HepG2 (cell line): ENCODE data around the gene SYT7. TPM values are rescaled to one million over a fixed set of nuclear protein-coding genes. Genes with fewer than 3 reads are reported as not detected.

Experiments
- ATAC-seq: fragments of 200-7000 bp; cut with Tn5 transposase; 3 replicates; pipeline ENCODE4 v1.9.1; 2020; ENCODE audit warnings: mild to moderate bottlenecking, moderate library complexity
- BruUV-seq: library from RNA; stranded (reverse); fragments of 400-500 nt; replicated peaks from 2 replicates; lab custom pipeline; 2021; lab: Mats Ljungman, UMichigan
- CTCF ChIA-PET: fragments of 300-600 bp; formaldehyde crosslinking; extraction: SDS; loops from one replicate; lab custom pipeline; 2021; ENCODE audit warnings: low total read pairs, inconsistent platforms, low intra/inter-chr PET ratio; lab: Yijun Ruan, JAX
- POLR2A ChIA-PET: fragments of 350-600 bp; sonication (Branson Sonifier 250); formaldehyde crosslinking; loops from one replicate; lab custom pipeline; 2020; ENCODE audit warnings: antibody characterized with exemption, inconsistent platforms; lab: Yijun Ruan, JAX
- DNase-seq: peaks from one replicate; pipeline ENCODE4 v3.0.0-alpha.2; 2015; ENCODE audit warnings: low spot score
- FAIRE-seq: peaks from 3 replicates; lab custom pipeline; 2011; peaks lifted over from hg19 to GRCh38; lab: Jason Lieb, UNC
- H2AFZ ChIP-seq: one replicate; pipeline ENCODE4 v1.6.1; 2011; ENCODE audit warnings: low read length, inconsistent platforms
- H3K27ac ChIP-seq: fragments of 300-600 bp; 3 replicates; pipeline ENCODE4 v1.8.0; 2011; ENCODE audit warnings: mixed run types, mild to moderate bottlenecking, mixed read lengths, low read length, inconsistent platforms; ENCODE audit not compliant: insufficient read depth; ENCODE audit errors: extremely low read length
- H3K27me3 ChIP-seq, 2 experiments: fragments of 200-600 bp in 1 of 2; 2 replicates in 1 of 2; 3 replicates in 1 of 2; pipeline versions ENCODE4 v1.6.0 to v1.8.0; 2011; ENCODE audit warnings: low read length in 2 of 2, mild to moderate bottlenecking in 2 of 2, moderate library complexity in 2 of 2, inconsistent platforms in 1 of 2; ENCODE audit not compliant: insufficient read depth in 2 of 2, control insufficient read depth in 1 of 2
- H3K36me3 ChIP-seq, 2 experiments: fragments of 200-600 bp in 1 of 2; replicated peaks in 1 of 2; 2 replicates in 1 of 2; 3 replicates in 1 of 2; pipeline versions ENCODE4 v1.5.1 to v1.8.0; 2011; ENCODE audit warnings: low read length in 2 of 2, inconsistent platforms in 1 of 2; ENCODE audit not compliant: insufficient read depth in 2 of 2, control insufficient read depth in 1 of 2
- H3K4me1 ChIP-seq: 2 replicates; pipeline ENCODE4 v1.5.1; 2012; ENCODE audit warnings: low read length, inconsistent platforms; ENCODE audit not compliant: insufficient read depth
- H3K4me2 ChIP-seq: 2 replicates; pipeline ENCODE4 v1.6.0; 2011; ENCODE audit warnings: low read depth, low read length, inconsistent platforms
- H3K4me3 ChIP-seq, 3 experiments: fragments of 200-600 bp in 1 of 3; sonication (generic), shearing (Covaris generic) in 1 of 3; replicated peaks in 1 of 3; 2 replicates each; pipeline ENCODE4 v1.5.1; 2011 to 2016; ENCODE audit warnings: low read length in 3 of 3, inconsistent platforms in 2 of 3, low read depth in 2 of 3, mild to moderate bottlenecking in 2 of 3, control low read depth in 1 of 3, mixed read lengths in 1 of 3; ENCODE audit not compliant: insufficient read depth in 1 of 3
- H3K79me2 ChIP-seq: one replicate; pipeline ENCODE4 v1.6.1; 2011; ENCODE audit warnings: low read length, inconsistent platforms; ENCODE audit not compliant: insufficient read depth
- H3K9ac ChIP-seq: 2 replicates; pipeline ENCODE4 v1.6.0; 2011; ENCODE audit warnings: mild to moderate bottlenecking, low read depth, low read length, inconsistent platforms; ENCODE audit not compliant: insufficient read depth
- H3K9me3 ChIP-seq: 2 replicates; pipeline ENCODE4 v1.5.1; 2012; ENCODE audit warnings: mild to moderate bottlenecking, low read length
- H4K20me1 ChIP-seq: 2 replicates; pipeline ENCODE4 v1.6.0; 2011; ENCODE audit warnings: inconsistent platforms, mild to moderate bottlenecking, low read length, moderate library complexity; ENCODE audit not compliant: insufficient read depth
- ARID2 ChIP-seq: sonication (generic); formaldehyde crosslinking; IDR thresholded peaks from 2 replicates; pipeline ENCODE4 v1.8.1; 2022; ENCODE audit warnings: mild to moderate bottlenecking, missing genetic modification reagents, borderline replicate concordance
- BHLHE40 ChIP-seq: IDR thresholded peaks from 2 replicates; pipeline ENCODE4 v1.6.1; 2011; ENCODE audit warnings: low read length, improper control_type of control experiment
- CEBPG ChIP-seq: IDR thresholded peaks from 2 replicates; pipeline ENCODE4 v1.6.1; 2016
- CREB1 ChIP-seq, 2 experiments: fragments of 450-650 bp in 1 of 2; IDR thresholded peaks; 2 replicates each; pipeline ENCODE4 v1.6.1; 2016 to 2017; ENCODE audit warnings: control low read depth in 1 of 2, mild to moderate bottlenecking in 1 of 2, missing compliant biosample characterization in 1 of 2, missing genetic modification characterization in 1 of 2
- DDIT3 ChIP-seq: sonication (generic); formaldehyde crosslinking; IDR thresholded peaks from 2 replicates; pipeline ENCODE4 v1.4.0; 2020; ENCODE audit warnings: mild to moderate bottlenecking, missing genetic modification reagents
- ETV5 ChIP-seq: IDR thresholded peaks from 2 replicates; pipeline ENCODE4 v1.6.1; 2018; ENCODE audit warnings: missing biosample characterization, missing genetic modification reagents, inconsistent platforms, borderline replicate concordance
- GATAD1 ChIP-seq: IDR thresholded peaks from 2 replicates; pipeline ENCODE4 v1.6.1; 2016; ENCODE audit warnings: missing genetic modification reagents, missing compliant biosample characterization
- HDAC6 ChIP-seq: fragments of 200-600 bp; sonication (generic); IDR thresholded peaks from 2 replicates; pipeline ENCODE4 v1.7.0; 2017; ENCODE audit warnings: mild to moderate bottlenecking, antibody characterized with exemption, low read length, low read depth
- HNF1B ChIP-seq: sonication (generic); formaldehyde crosslinking; IDR thresholded peaks from 2 replicates; pipeline ENCODE4 v1.5.1; 2020; ENCODE audit warnings: mild to moderate bottlenecking, moderate library complexity, missing genetic modification reagents
- HOMEZ ChIP-seq: IDR thresholded peaks from 2 replicates; pipeline ENCODE4 v1.6.1; 2016; ENCODE audit warnings: low read depth
- IKZF5 ChIP-seq: IDR thresholded peaks from 2 replicates; pipeline ENCODE4 v1.6.1; 2018; ENCODE audit warnings: missing genetic modification reagents, mild to moderate bottlenecking, missing compliant biosample characterization
- KLF6 ChIP-seq: IDR thresholded peaks from 2 replicates; pipeline ENCODE4 v1.8.0; 2016; ENCODE audit warnings: missing biosample characterization, missing genetic modification reagents
- MEF2D ChIP-seq: sonication (generic); formaldehyde crosslinking; IDR thresholded peaks from 2 replicates; pipeline ENCODE4 v1.5.1; 2020; ENCODE audit warnings: mild to moderate bottlenecking, missing genetic modification reagents
- NCOA1 ChIP-seq: sonication (generic); formaldehyde crosslinking; IDR thresholded peaks from 2 replicates; pipeline ENCODE4 v1.9.0; 2021; ENCODE audit warnings: missing genetic modification reagents
- PATZ1 ChIP-seq: sonication (generic); formaldehyde crosslinking; IDR thresholded peaks from 2 replicates; pipeline ENCODE4 v1.4.0; 2020; ENCODE audit warnings: missing genetic modification reagents
- RARA ChIP-seq: IDR thresholded peaks from 2 replicates; pipeline ENCODE4 v1.6.1; 2016; ENCODE audit warnings: missing genetic modification reagents, missing compliant biosample characterization
- TEAD3 ChIP-seq: optimal IDR thresholded peaks from 2 replicates; pipeline ENCODE3; 2016; ENCODE audit warnings: borderline replicate concordance
- ZFP36L2 ChIP-seq: sonication (generic); formaldehyde crosslinking; IDR thresholded peaks from 2 replicates; pipeline ENCODE4 v1.4.0; 2020; ENCODE audit warnings: missing genetic modification reagents
- WGBS: methylation state at CpG from one replicate; pipeline ENCODE4 v1.1.6; 2017; ENCODE audit warnings: low lambda C conversion rate; 5-methylcytosine and 5-hydroxymethylcytosine counted together
- in situ Hi-C: cut with HindIII; loops from 2 replicates; pipeline ENCODE4 v1.10.0; 2017; ENCODE audit warnings: low pct_unique_long_range_greater_than_20kb; ENCODE audit not compliant: extremely low pct_ligation_motif_present
- intact Hi-C: fragments of 100-400 bp; cut with micrococcal nuclease; formaldehyde crosslinking; loops from one replicate; pipeline ENCODE4 v1.10.0; 2022; ENCODE audit not compliant: unreplicated experiment
- polyA plus RNA-seq, 8 experiments: library from polyadenylated mRNA; depleted of rRNA in 3 of 8; stranded (reverse) in 7 of 8; unstranded in 1 of 8; fragments of >200 nt; fragmentation: Illumina TruSeq in 4 of 8; extraction: Trizol in 4 of 8; gene quantifications; 2 replicates each; pipeline versions ENCODE4 v1.2.1 to v1.2.3, GENCODE V29; 2011 to 2016; ENCODE audit warnings: low read depth in 4 of 8, missing spikeins in 1 of 8, mixed read lengths in 1 of 8; ENCODE audit not compliant: insufficient read depth in 1 of 8
- total RNA-seq, 5 experiments: library from RNA; depleted of rRNA; stranded (reverse); fragments of >200 nt; fragmentation: Illumina TruSeq; extraction: Trizol; gene quantifications; 2 replicates each; pipeline ENCODE4 v1.2.3, GENCODE V29; 2016; ENCODE audit warnings: low read depth in 1 of 5

The SYT7 gene
- total and polyA plus RNA-seq, 2 of the 13 experiments (the other 11 are each of a cell fraction or from before 2014, with no cell fraction given): 1.4 to 4.4 TPM

GRCh38 chr11:61626580-61627380, 45.9 kb upstream of the SYT7 start:
- Histone ChIP-seq H3K36me3 (no peaks in the 10 kb centered on the region), H3K4me2 (no peak overlapping the region; the same call in 1 of the 2 replicates), H3K9me3 (no peaks in the 10 kb centered on the region), H3K79me2 (no peaks in the 10 kb centered on the region), H3K4me1 (peaks cover 18% of the 10 kb centered on the region), H2AFZ (no peak overlapping the region), H3K27me3 (peaks cover 0 to 2% of the 10 kb centered on the region in 2 experiments; a peak in 2 of 5 replicates), H3K27ac (no peak overlapping the region), H3K4me3 (no peak overlapping the region), H3K9ac (no peak overlapping the region), H4K20me1 (no peaks in the 10 kb centered on the region)
- CTCF ChIA-PET: interaction anchor here (1.2 kb wide), 1 partner anchor 60 kb away, joined by 4 read pairs; no protein-coding TSS in a partner anchor
- no TSS peak for BruUV-seq
- POLR2A ChIA-PET: no interaction called here
- ATAC-seq (peak; percentile 26; the same call in 2 of the 3 replicates), DNase-seq (peak; percentile 34), FAIRE-seq (no peak)
- WGBS: 51% methylated on average over 7 of the region's 10 CpGs
- intact Hi-C loops (no loop called here), in situ Hi-C loops (no loop called here)
- TF ChIP-seq KLF6 (CRISPR knock-in tag) (no peak), RARA (CRISPR knock-in tag) (no peak), NCOA1 (CRISPR knock-in tag) (no peak), DDIT3 (CRISPR knock-in tag) (no peak), ETV5 (CRISPR knock-in tag) (peak; percentile 56; the same call in 1 of the 2 replicates), HDAC6 (no peak), TEAD3 (CRISPR knock-in tag) (peak; percentile 18), MEF2D (CRISPR knock-in tag) (peak; percentile 95), GATAD1 (CRISPR knock-in tag) (no peak), IKZF5 (CRISPR knock-in tag) (no peak), HOMEZ (no peak), ARID2 (CRISPR knock-in tag) (no peak), CEBPG (CRISPR knock-in tag) (no peak), CREB1 (IDR thresholded peaks at IDR 0.05) (no peak), CREB1 (CRISPR knock-in tag; IDR thresholded peaks at IDR 0.05) (no peak), HNF1B (CRISPR knock-in tag) (0 out of 2 replicates have a peak, but pooled peaks have one; percentile 36), BHLHE40 (no peak), ZFP36L2 (no peak), PATZ1 (CRISPR knock-in tag) (peak; percentile 20; the same call in 1 of the 2 replicates)
